RWPE1 (cell line): ENCODE data around the gene ACTN1.

Experiments
- CTCF ChIA-PET: fragments of 350-600 bp; sonication (Branson Sonifier 250); formaldehyde crosslinking; extraction: SDS; loops from one replicate; lab custom pipeline; 2021; lab: Yijun Ruan, JAX
- POLR2A ChIA-PET: fragments of 400-600 bp; formaldehyde crosslinking; extraction: SDS; loops from one replicate; lab custom pipeline; 2020; ENCODE audit warnings: antibody characterized with exemption; ENCODE audit not compliant: low non-redundant PET; lab: Yijun Ruan, JAX
- DNase-seq: peaks from one replicate; pipeline ENCODE4 v3.0.0; 2012; ENCODE audit warnings: low spot score
- H3K27ac ChIP-seq: fragments of 450-650 bp; 2 replicates; pipeline ENCODE4 v1.5.1; 2017
- CTCF ChIP-seq: fragments of 450-650 bp; conservative IDR thresholded peaks from 2 replicates; pipeline ENCODE4 v1.5.1; 2017; ENCODE audit warnings: low read depth, mild to moderate bottlenecking

The ACTN1 gene

GRCh38 chr14:68972507-68973218, 6.4 kb downstream of the ACTN1 start:
- H3K27ac ChIP-seq = peak overlapping the region; percentile 41
- ChIA-PET CTCF (no interaction called here), POLR2A (no interaction called here)
- no peak for DNase-seq
- no peak for TF ChIP-seq CTCF

GRCh38 chr14:68971411-68972035, 7.6 kb downstream of the ACTN1 start:
- no peak for DNase-seq
- POLR2A ChIA-PET = no interaction called here
- TF ChIP-seq CTCF = no peak
- peak overlapping the region; percentile 40 for H3K27ac ChIP-seq
- CTCF ChIA-PET = no interaction called here

- CTCF ChIA-PET = no interaction called here
- no peak for TF ChIP-seq CTCF
- DNase-seq = no peak
- peak overlapping the region; percentile 62; the same call in 1 of the 2 replicates for H3K27ac ChIP-seq
- POLR2A ChIA-PET = no interaction called here
Observed at GRCh38 chr14:68970736-68971135, 8.4 kb downstream of the ACTN1 start.

- peak overlapping the region; percentile 62 for H3K27ac ChIP-seq
- ChIA-PET POLR2A (no interaction called here), CTCF (interaction anchor here (0.6 to 1.0 kb wide), 2 partner anchors 30 to 44 kb away, joined by 3 to 4 read pairs; no protein-coding TSS in a partner anchor)
Observed at GRCh38 chr14:68970038-68970612, 9.0 kb downstream of the ACTN1 start.

GRCh38 chr14:68969278-68970033, 9.6 kb downstream of the ACTN1 start:
- H3K27ac ChIP-seq = peak overlapping the region; percentile 62
- ChIA-PET POLR2A (no interaction called here), CTCF (interaction anchor here (0.6 to 1.0 kb wide), 2 partner anchors 29 to 43 kb away, joined by 3 to 4 read pairs; no protein-coding TSS in a partner anchor)
- no peak for DNase-seq
- TF ChIP-seq CTCF = no peak

More at GRCh38 chr14:68970038-68970612, 9.0 kb downstream of the ACTN1 start:
- no peak for DNase-seq
- TF ChIP-seq CTCF = no peak

- ChIA-PET POLR2A (no interaction called here), CTCF (no interaction called here)
- peak overlapping the region; percentile 62 for H3K27ac ChIP-seq
- TF ChIP-seq CTCF = no peak
- no peak for DNase-seq
Observed at GRCh38 chr14:68968721-68969120, 10.4 kb downstream of the ACTN1 start.
